HCT116 (cell line): ENCODE measurements around the gene PTPN21. TPM values are rescaled to one million over a fixed set of nuclear protein-coding genes. Genes with fewer than 3 reads are reported as not detected.

Source experiments
- ATAC-seq: fragments of 200-7000 bp; cut with Tn5 transposase; 2 replicates; pipeline ENCODE4 v1.9.1; 2020; ENCODE audit warnings: mild to moderate bottlenecking, moderate library complexity
- BruUV-seq: library from RNA; stranded (reverse); fragments of 400-500 nt; replicated peaks from 2 replicates; lab custom pipeline; 2021; lab: Mats Ljungman, UMichigan
- CTCF ChIA-PET: fragments of 300-600 bp; sonication (Branson Sonifier 250); formaldehyde crosslinking; loops from one replicate; lab custom pipeline; 2021; ENCODE audit warnings: antibody characterized with exemption; lab: Charles Lee
- POLR2A ChIA-PET: fragments of 300-600, 350-600 bp; sonication (Branson Sonifier 250); formaldehyde crosslinking; loops from one replicate; lab custom pipeline; 2021; ENCODE audit warnings: antibody characterized with exemption; lab: Charles Lee
- RAD21 ChIA-PET, 2 experiments: fragments of 300-600 bp; sonication (Branson Sonifier 250); formaldehyde crosslinking; loops; one replicate each; lab custom pipeline; 2023; ENCODE audit warnings: low total read pairs in 2 of 2; ENCODE audit not compliant: uncharacterized antibody in 2 of 2, unreplicated experiment in 2 of 2, low non-redundant PET in 1 of 2; lab: Charles Lee
- DNase-seq: peaks from one replicate; pipeline ENCODE4 v3.0.0-alpha.2; 2010; ENCODE audit warnings: low read depth, low spot score
- H2AFZ ChIP-seq: fragments of 200-600 bp; shearing (Covaris generic), sonication (generic); 2 replicates; pipeline ENCODE4 v1.6.1; 2017; ENCODE audit warnings: low read depth, mixed run types, mixed read lengths, antibody characterized with exemption, low read length; ENCODE audit not compliant: poor library complexity, severe bottlenecking
- H3K27ac ChIP-seq: 2 replicates; pipeline ENCODE4 v1.5.1; 2012; ENCODE audit warnings: low read depth, low read length
- H3K27me3 ChIP-seq: fragments of 200-600 bp; sonication (generic); 2 replicates; pipeline ENCODE4 v1.6.1; 2016; ENCODE audit warnings: mixed run types, low read length, mixed read lengths; ENCODE audit not compliant: insufficient read depth
- H3K36me3 ChIP-seq, 2 experiments: fragments of 200-500 bp in 1 of 2; fragments of 200-600 bp in 1 of 2; sonication (Bioruptor generic) in 1 of 2; sonication (generic) in 1 of 2; 2 replicates each; pipeline versions ENCODE4 v1.5.1 to v1.6.1; 2014 to 2016; ENCODE audit warnings: low read length in 2 of 2, inconsistent platforms in 1 of 2, mixed read lengths in 1 of 2, mixed run types in 1 of 2; ENCODE audit not compliant: insufficient read depth in 2 of 2, control insufficient read depth in 1 of 2
- H3K4me1 ChIP-seq, 2 experiments: fragments of 200-600 bp in 1 of 2; sonication (generic) in 1 of 2; 2 replicates each; pipeline versions ENCODE4 v1.5.1 to v1.6.1; 2012 to 2017; ENCODE audit warnings: low read length in 2 of 2, inconsistent platforms in 1 of 2, mild to moderate bottlenecking in 1 of 2, mixed read lengths in 1 of 2, mixed run types in 1 of 2, moderate library complexity in 1 of 2; ENCODE audit not compliant: insufficient read depth in 2 of 2, control insufficient read depth in 1 of 2
- H3K4me2 ChIP-seq: fragments of 200-600 bp; sonication (generic); 2 replicates; pipeline ENCODE4 v1.6.1; 2017; ENCODE audit warnings: mixed run types, low read length, mixed read lengths
- H3K4me3 ChIP-seq, 2 experiments: fragments of 200-600 bp in 1 of 2; sonication (generic) in 1 of 2; replicated peaks in 1 of 2; 2 replicates each; pipeline ENCODE4 v1.5.1; 2011 to 2016; ENCODE audit warnings: low read length in 2 of 2, control low read depth in 1 of 2, low read depth in 1 of 2, mild to moderate bottlenecking in 1 of 2, mixed read lengths in 1 of 2, mixed run types in 1 of 2
- H3K79me2 ChIP-seq: fragments of 200-600 bp; sonication (generic); 2 replicates; pipeline ENCODE4 v1.6.1; 2017; ENCODE audit warnings: mild to moderate bottlenecking, mixed run types, low read length, moderate library complexity, mixed read lengths; ENCODE audit not compliant: insufficient read depth
- H3K9ac ChIP-seq: fragments of 200-600 bp; sonication (generic); 2 replicates; pipeline ENCODE4 v1.6.1; 2016; ENCODE audit warnings: low read length, mixed read lengths
- H3K9me2 ChIP-seq: fragments of 200-600 bp; sonication (generic), shearing (Covaris generic); 2 replicates; pipeline ENCODE4 v1.6.1; 2017; ENCODE audit warnings: mixed run types, mild to moderate bottlenecking, moderate library complexity; ENCODE audit not compliant: insufficient read depth
- H3K9me3 ChIP-seq, 2 experiments: fragments of 200-500 bp in 1 of 2; fragments of 200-600 bp in 1 of 2; sonication (Bioruptor generic) in 1 of 2; sonication (generic) in 1 of 2; 2 replicates each; pipeline ENCODE4 v1.6.1; 2014 to 2017; ENCODE audit warnings: low read length in 2 of 2, mixed read lengths in 2 of 2, inconsistent platforms in 1 of 2, low read depth in 1 of 2, mild to moderate bottlenecking in 1 of 2, mixed run types in 1 of 2, moderate library complexity in 1 of 2; ENCODE audit not compliant: control insufficient read depth in 1 of 2, insufficient read depth in 1 of 2
- H4K20me1 ChIP-seq: fragments of 200-600 bp; sonication (generic), shearing (Covaris generic); 2 replicates; pipeline ENCODE4 v1.6.1; 2017; ENCODE audit warnings: mixed run types, mild to moderate bottlenecking, moderate library complexity; ENCODE audit not compliant: insufficient read depth
- FOSL1 ChIP-seq: IDR thresholded peaks from 2 replicates; pipeline ENCODE4 v1.6.1; 2012; ENCODE audit warnings: low read depth
- intact Hi-C: fragments of 100-400 bp; cut with micrococcal nuclease; formaldehyde crosslinking; loops from 2 replicates; pipeline ENCODE4 v1.10.0; 2022
- total RNA-seq: library from RNA; stranded (reverse); gene quantifications from one replicate; pipeline ENCODE4 v1.2.1, GENCODE V29; 2021; ENCODE audit not compliant: unreplicated experiment
- TF ChIP-seq, protein P1 (sequence below), 3 experiments: fragments of 200-600 bp in 1 of 3; sonication (generic) in 1 of 3; IDR thresholded peaks in 2 of 3; conservative IDR thresholded peaks in 1 of 3; 2 replicates each; pipeline ENCODE4 v1.5.1; 2012 to 2017; ENCODE audit warnings: low read depth in 2 of 3, low read length in 2 of 3, antibody characterized with exemption in 1 of 3, borderline replicate concordance in 1 of 3, control low read depth in 1 of 3, mild to moderate bottlenecking in 1 of 3, mixed read lengths in 1 of 3, mixed run types in 1 of 3, moderate library complexity in 1 of 3; ENCODE audit not compliant: insufficient read depth in 1 of 3

The PTPN21 gene
- total RNA-seq, 1 experiment from 2014 or later, result 7.6 TPM

DNA sequence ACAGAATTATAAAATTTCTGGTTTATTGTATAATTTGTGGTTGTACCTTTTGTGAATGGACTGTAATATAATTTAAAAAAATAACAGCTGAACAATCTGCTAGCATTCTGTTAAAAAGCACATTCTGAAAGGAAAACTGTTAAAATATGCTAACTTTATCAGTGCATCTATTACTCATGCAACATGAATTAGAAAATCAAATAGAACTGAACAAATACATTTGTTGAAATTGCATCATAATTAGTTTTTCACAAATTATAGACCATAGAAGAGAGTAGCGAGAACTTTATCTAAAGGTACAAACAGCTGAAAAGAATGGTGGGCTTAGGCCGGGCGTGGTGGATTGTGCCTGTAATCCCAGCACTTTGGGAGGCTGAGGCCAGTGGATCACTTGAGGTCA is 33.0 kb downstream of the PTPN21 start:
- Histone ChIP-seq H3K4me2 (no peak overlapping the region), H3K9ac (no peak overlapping the region), H3K9me3 (no peaks in the 10 kb centered on the region), H3K36me3 (no peaks in the 10 kb centered on the region), H3K4me3 (no peak overlapping the region), H2AFZ (no peak overlapping the region), H4K20me1 (no peaks in the 10 kb centered on the region), H3K27ac (no peak overlapping the region), H3K9me2 (no peaks in the 10 kb centered on the region), H3K27me3 (no peaks in the 10 kb centered on the region), H3K4me1 (no peaks in the 10 kb centered on the region), H3K79me2 (no peaks in the 10 kb centered on the region)
- intact Hi-C loops, result no loop called here
- ATAC-seq, result no peak
- CTCF ChIA-PET, result no interaction called here
- BruUV-seq, result no TSS peak
- TF ChIP-seq, protein P1, sequence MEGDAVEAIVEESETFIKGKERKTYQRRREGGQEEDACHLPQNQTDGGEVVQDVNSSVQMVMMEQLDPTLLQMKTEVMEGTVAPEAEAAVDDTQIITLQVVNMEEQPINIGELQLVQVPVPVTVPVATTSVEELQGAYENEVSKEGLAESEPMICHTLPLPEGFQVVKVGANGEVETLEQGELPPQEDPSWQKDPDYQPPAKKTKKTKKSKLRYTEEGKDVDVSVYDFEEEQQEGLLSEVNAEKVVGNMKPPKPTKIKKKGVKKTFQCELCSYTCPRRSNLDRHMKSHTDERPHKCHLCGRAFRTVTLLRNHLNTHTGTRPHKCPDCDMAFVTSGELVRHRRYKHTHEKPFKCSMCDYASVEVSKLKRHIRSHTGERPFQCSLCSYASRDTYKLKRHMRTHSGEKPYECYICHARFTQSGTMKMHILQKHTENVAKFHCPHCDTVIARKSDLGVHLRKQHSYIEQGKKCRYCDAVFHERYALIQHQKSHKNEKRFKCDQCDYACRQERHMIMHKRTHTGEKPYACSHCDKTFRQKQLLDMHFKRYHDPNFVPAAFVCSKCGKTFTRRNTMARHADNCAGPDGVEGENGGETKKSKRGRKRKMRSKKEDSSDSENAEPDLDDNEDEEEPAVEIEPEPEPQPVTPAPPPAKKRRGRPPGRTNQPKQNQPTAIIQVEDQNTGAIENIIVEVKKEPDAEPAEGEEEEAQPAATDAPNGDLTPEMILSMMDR (IDR thresholded peaks at IDR 0.05 in 2 of 3, conservative IDR thresholded peaks at IDR 0.05 in 1 of 3; ENCODE audit: borderline replicate concordance in 1 of 3, insufficient read depth in 1 of 3, low read depth in 2 of 3, low read length in 2 of 3), result no peak
- RAD21 ChIA-PET, result no interaction called here
- POLR2A ChIA-PET, result no interaction called here
- no peak for DNase-seq

DNA sequence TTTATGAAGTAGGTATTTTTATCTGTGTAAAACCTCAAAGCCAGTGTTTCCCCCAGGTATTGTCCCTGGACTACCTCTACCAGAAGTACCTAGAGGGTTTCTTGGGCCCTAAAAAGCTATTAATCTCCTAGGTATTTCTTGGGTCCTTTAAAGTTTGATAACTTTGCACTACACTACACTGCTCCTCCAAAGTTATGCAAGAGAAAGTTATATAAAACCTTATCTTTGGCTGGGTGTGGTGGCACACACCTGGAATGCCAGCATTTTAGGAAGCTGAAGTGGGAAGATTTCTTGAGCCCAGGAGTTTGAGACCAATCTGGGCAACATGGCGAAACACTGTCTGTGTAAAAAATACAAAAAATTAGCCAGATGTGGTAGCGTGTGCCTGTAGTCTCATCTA is 34.9 kb downstream of the PTPN21 start:
- no peak overlapping the region for H2AFZ ChIP-seq
- no peaks in the 10 kb centered on the region for H3K4me1 ChIP-seq
- H3K36me3 ChIP-seq, result no peaks in the 10 kb centered on the region
- H3K4me2 ChIP-seq, result no peak overlapping the region
- ChIA-PET CTCF (no interaction called here), RAD21 (no interaction called here), POLR2A (no interaction called here)
- BruUV-seq, result no TSS peak
- no peak for ATAC-seq
- intact Hi-C loops, result no loop called here
- TF ChIP-seq FOSL1, result no peak
- H3K79me2 ChIP-seq, result no peaks in the 10 kb centered on the region
- no peak overlapping the region for H3K4me3 ChIP-seq
- no peak overlapping the region for H3K9ac ChIP-seq
- no peaks in the 10 kb centered on the region for H4K20me1 ChIP-seq
- H3K9me2 ChIP-seq, result no peaks in the 10 kb centered on the region
- DNase-seq, result no peak
- H3K27me3 ChIP-seq, result no peaks in the 10 kb centered on the region
- no peaks in the 10 kb centered on the region for H3K9me3 ChIP-seq
- no peak overlapping the region for H3K27ac ChIP-seq
